HG03159 (cell line): ENCODE results near the gene GDF7.

Experiments used
- ATAC-seq: cut with Tn5 transposase; IDR thresholded peaks from one replicate; pipeline ENCODE4 v1.9.1; 2021; ENCODE audit warnings: mild to moderate bottlenecking, moderate library complexity; ENCODE audit not compliant: unreplicated experiment

GDF7 gene

DNA sequence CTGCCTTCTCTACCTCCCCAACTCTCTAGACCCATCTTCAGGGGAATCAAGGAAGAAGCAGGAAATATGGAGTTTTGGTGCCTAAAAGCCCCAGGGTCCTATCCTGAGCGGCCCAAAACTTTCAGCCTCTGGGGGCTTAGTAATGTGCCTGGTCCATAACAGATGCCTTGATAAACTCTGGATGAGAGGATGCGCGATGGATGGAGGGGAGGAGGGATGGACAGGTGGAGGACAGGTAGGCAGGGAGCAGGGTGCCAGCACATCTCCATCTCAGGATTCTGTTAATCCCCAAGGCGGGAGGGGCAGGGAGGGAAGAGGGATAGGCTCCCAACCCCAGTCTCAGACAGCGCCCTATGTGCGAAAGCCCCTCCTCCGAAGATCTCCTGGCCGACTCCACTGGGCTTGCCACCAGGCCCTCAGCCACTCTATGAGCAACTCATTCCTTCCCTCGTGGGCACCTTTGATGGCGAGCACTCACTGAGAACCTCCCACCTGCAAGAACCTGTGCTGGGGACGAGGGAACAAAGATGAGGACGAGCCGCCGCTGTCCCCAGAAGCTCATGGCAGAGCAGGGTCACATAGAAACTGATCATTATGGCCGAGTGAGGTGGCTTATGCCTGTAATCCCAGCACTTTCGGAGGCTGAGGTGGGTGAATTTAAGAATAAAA, 39.1 kb upstream of the GDF7 start:
- ATAC-seq, result no peak

- ATAC-seq, result no peak
Measured at GRCh38 chr2:20629181-20629580, 37.8 kb upstream of the GDF7 start.

- no peak for ATAC-seq
Measured at GRCh38 chr2:20629581-20630171, 37.3 kb upstream of the GDF7 start.

DNA sequence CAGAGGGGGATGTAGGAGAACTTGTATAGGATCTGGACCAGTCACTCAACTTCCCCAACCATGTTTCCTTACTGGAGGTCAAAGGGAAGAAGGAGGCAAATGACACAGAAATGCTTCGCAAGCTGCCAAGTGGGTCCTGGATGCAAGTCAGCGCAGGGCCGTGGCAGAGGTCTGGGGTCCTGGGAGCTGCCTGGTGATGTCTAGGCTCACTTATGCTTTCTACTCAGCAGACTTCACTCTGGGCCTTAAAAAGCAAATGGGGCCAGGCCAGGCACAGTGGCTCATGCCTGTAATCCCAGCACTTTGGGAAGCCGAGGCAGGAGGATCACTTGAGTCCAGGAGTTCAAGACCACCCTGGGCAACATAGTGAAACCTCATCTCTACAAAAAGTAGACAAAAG, 36.0 kb upstream of the GDF7 start:
- ATAC-seq, result no peak

GRCh38 chr2:20631617-20632307, 35.2 kb upstream of the GDF7 start:
- ATAC-seq, result no peak

DNA sequence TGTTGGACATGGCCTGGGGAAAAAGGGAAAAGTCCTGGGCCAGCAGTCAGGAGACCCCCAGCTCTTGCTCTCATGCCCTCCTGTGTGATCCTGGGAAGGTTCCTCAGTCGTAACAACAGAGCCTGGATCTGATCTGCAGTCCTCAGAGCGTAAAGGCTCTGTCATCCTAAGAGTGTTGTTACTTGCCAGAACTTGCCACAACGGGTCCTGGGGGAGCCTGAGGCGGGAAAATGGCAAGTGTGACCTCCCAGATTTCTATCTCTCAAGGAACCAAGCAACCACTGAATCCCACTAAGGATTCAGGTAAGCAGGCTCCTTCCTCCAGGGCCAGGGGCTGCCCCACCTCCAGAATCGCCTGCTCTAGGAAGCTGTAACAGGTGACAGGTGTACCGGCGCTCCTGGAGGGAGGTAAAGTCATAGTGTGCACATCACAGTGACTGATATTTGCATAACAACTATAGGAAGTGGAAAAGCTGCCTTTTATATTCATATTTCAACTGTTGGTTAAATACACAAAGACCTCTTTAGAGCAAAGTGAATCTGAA, 34.4 kb upstream of the GDF7 start:
- no peak for ATAC-seq

DNA sequence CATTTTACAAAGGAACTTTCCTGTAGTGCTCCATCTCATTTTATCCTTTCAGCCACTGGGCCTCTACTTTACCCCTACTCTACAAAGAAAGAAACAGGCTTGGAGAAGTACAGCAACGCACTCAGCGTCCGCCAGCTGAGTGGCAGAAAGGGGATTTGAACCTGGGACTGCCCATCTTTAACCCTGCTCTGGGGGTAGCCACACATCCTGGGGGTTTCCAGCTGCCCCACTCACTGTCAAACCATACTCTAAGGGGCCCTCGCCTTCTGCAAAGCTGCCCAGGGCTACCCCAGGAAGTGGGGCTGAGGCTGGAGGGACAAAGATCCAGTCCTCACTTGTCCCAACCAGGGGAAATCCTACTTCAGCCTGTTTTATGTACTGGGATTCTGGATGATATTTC, 33.9 kb upstream of the GDF7 start:
- no peak for ATAC-seq

GRCh38 chr2:20633794-20634506, 33.0 kb upstream of the GDF7 start:
- ATAC-seq, result peak; percentile 52

- no peak for ATAC-seq
Measured at GRCh38 chr2:20634507-20635112, 32.3 kb upstream of the GDF7 start.

- ATAC-seq, result no peak
Measured at GRCh38 chr2:20635113-20635510, 31.8 kb upstream of the GDF7 start.

GRCh38 chr2:20635675-20636584, 31.0 kb upstream of the GDF7 start:
- peak; percentile 48 for ATAC-seq

- ATAC-seq, result no peak
Measured at GRCh38 chr2:20637147-20637546, 29.8 kb upstream of the GDF7 start.

DNA sequence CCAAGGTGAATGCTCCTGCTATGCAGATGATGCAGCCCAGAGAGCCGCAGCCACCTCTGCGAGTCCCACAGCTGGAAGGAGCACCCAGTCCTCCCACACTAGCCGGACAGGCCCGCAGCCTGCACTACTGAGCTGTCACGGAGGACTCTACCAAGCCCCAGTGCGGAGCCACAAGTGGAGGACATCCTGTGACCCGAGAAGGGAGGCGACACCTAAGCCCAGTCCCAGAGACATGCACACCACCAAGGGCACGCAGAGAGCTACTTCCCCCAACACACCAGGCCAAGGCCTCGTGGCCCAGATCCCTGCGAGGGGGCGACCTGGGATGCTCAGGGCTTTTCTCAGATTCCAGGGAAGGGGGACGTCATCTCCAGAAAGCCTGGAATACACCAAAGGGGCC, 28.9 kb upstream of the GDF7 start:
- ATAC-seq, result no peak

GRCh38 chr2:20638646-20639430, 28.1 kb upstream of the GDF7 start:
- ATAC-seq, result no peak

- ATAC-seq, result no peak
Measured at GRCh38 chr2:20640411-20641122, 26.4 kb upstream of the GDF7 start.

GRCh38 chr2:20641123-20641985, 25.6 kb upstream of the GDF7 start:
- ATAC-seq, result no peak
